Fibroblast of skin of back (primary cell): ENCODE results near the gene HOXB9.
A peak's percentile ranks its signal among the peaks of the same experiment; 100 is the strongest.

Experiments
- DNase-seq: peaks from one replicate; pipeline ENCODE4 v3.0.0-alpha.2; 2013

HOXB9 gene

GRCh38 chr17:48596000-48596734 lies 30.0 kb downstream of the HOXB9 start:
- DNase-seq = no peak

- no peak for DNase-seq
Measured at GRCh38 chr17:48595278-48595999, 30.7 kb downstream of the HOXB9 start.

- DNase-seq = no peak
Measured at GRCh38 chr17:48594538-48595277, 31.4 kb downstream of the HOXB9 start.

- DNase-seq = peak; percentile 78
Measured at GRCh38 chr17:48593840-48594537, 32.2 kb downstream of the HOXB9 start.

- no peak for DNase-seq
Measured at GRCh38 chr17:48593126-48593829, 32.9 kb downstream of the HOXB9 start, which contains the start of gene HOXB5. Gene HOXB5, minus strand, starts transcription at chr17:48593779. Its CDS starts 97 bp downstream, at chr17:48593682.

GRCh38 chr17:48592577-48592976 lies 33.6 kb downstream of the HOXB9 start:
- DNase-seq = no peak

- DNase-seq = no peak
Measured at GRCh38 chr17:48592057-48592514, 34.1 kb downstream of the HOXB9 start.

GRCh38 chr17:48591255-48592056 lies 34.7 kb downstream of the HOXB9 start:
- no peak for DNase-seq

GRCh38 chr17:48590607-48591161 lies 35.5 kb downstream of the HOXB9 start:
- DNase-seq = no peak

GRCh38 chr17:48589831-48590606 lies 36.1 kb downstream of the HOXB9 start, which contains the start of gene HOXB3:
Gene HOXB3, minus strand, starts transcription at chr17:48590241. Its CDS starts 37,767 bp downstream, at chr17:48552474.
- no peak for DNase-seq

GRCh38 chr17:48589060-48589830 lies 36.9 kb downstream of the HOXB9 start:
- DNase-seq = no peak

GRCh38 chr17:48588528-48588927 lies 37.6 kb downstream of the HOXB9 start:
- no peak for DNase-seq

GRCh38 chr17:48588074-48588415 lies 38.1 kb downstream of the HOXB9 start:
- DNase-seq = no peak

- no peak for DNase-seq
Measured at GRCh38 chr17:48587276-48588073, 38.7 kb downstream of the HOXB9 start.

- DNase-seq = no peak
Measured at GRCh38 chr17:48586355-48587258, 39.6 kb downstream of the HOXB9 start.

- no peak for DNase-seq
Measured at GRCh38 chr17:48584223-48584741, 41.9 kb downstream of the HOXB9 start.
